ENCODE measurements around the gene PWWP2B.

Gene PWWP2B

GRCh38 chr10:132398566-132398991 lies 1.6 kb downstream of the PWWP2B start:
- TF ChIP-seq CREB1 (IDR thresholded peaks at IDR 0.05; ENCODE audit: low read depth), result no peak
- no peak for TF ChIP-seq RAD21 (IDR thresholded peaks at IDR 0.05; ENCODE audit: low read depth)

DNA sequence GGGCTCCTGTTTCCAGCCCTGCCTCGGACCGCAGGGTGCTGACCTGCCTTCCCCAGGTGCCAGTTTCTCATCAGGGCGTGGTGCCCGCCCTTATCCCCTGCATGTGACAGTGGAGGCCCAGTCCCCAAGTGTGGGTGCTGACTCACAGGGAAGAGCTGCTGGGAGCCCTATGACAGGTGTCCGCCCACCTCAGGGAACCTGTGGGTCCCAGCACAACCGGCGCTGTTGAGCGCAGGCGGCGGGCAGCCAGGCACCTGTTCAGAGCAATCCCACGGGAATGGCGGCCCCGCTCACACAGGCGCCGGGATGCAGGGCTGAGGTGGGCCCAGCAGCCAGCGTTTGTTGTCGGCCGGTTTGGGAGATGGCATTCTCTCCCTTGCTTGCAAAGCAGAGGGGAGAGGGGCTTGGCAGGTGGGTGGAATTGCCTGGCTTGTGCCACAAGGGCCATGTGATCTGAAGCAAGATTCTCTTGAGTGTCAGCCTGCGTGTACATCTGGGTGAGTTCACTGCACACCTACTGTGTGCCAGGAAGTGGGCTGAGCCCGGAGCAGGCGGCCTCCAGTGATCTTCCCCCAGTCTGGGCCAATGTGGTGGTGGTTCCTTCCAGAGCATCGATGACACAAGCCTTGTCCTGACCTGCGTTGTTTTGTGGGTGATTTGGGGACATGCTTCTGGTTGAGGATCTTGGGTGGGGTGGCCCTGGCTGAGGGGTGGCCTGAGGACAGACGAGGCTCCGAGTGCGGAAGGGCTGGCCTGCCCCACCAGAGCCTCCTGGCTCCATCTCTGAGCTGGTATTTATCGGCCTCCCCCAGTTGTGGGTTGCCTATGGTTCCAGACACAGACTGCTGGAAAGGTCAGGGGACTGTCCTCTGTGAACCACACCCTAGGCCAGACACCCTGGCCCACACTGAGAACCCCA lies 2.4 kb downstream of the PWWP2B start:
- TF ChIP-seq RAD21 (IDR thresholded peaks at IDR 0.05; ENCODE audit: low read depth) (no peak), YY1 (IDR thresholded peaks at IDR 0.05; ENCODE audit: low read depth) (no peak), FOXM1 (IDR thresholded peaks at IDR 0.05; ENCODE audit: borderline replicate concordance, low read depth) (no peak), REST (IDR thresholded peaks at IDR 0.05; ENCODE audit: low read depth) (no peak), EGR1 (IDR thresholded peaks at IDR 0.05) (no peak), TCF12 (IDR thresholded peaks at IDR 0.05; ENCODE audit: low read depth) (no peak), TAF1 (IDR thresholded peaks at IDR 0.05; ENCODE audit: low read depth) (no peak), CREB1 (IDR thresholded peaks at IDR 0.05; ENCODE audit: low read depth) (no peak), MAX (IDR thresholded peaks at IDR 0.05) (no peak), USF1 (IDR thresholded peaks at IDR 0.05) (no peak), EP300 (IDR thresholded peaks at IDR 0.05; ENCODE audit: borderline replicate concordance) (no peak), CEBPB (IDR thresholded peaks at IDR 0.05) (no peak)

DNA sequence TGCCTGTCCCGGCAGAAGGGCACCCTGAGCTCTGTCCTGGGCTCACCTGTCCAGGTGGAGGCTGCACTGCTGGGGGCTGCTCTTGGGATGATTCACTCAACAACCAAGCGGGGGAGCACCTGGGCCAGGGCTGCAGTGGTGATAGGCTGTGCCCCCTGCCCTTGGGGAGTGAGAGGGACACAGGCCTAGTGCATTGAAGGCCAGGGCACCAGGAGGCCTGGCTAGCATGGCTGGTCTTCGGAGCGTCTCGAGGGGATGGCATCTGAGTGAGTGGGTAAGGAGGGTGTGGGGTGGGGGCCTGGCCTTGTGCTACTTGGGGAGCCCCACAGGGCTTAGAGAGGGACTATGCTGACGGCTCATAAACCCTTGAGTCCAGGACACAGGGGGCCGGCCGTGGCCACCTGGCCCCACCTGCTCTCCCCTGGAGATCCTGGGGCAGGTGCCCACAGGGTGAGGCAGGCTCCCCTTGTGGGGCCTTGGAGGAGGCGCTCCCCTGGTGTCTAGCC lies 3.1 kb downstream of the PWWP2B start:
- TF ChIP-seq CREB1 (IDR thresholded peaks at IDR 0.05; ENCODE audit: low read depth) (no peak), RAD21 (IDR thresholded peaks at IDR 0.05; ENCODE audit: low read depth) (peak; percentile 27; the same call in 1 of the 2 replicates), MAX (IDR thresholded peaks at IDR 0.05) (no peak), USF1 (IDR thresholded peaks at IDR 0.05) (no peak)

DNA sequence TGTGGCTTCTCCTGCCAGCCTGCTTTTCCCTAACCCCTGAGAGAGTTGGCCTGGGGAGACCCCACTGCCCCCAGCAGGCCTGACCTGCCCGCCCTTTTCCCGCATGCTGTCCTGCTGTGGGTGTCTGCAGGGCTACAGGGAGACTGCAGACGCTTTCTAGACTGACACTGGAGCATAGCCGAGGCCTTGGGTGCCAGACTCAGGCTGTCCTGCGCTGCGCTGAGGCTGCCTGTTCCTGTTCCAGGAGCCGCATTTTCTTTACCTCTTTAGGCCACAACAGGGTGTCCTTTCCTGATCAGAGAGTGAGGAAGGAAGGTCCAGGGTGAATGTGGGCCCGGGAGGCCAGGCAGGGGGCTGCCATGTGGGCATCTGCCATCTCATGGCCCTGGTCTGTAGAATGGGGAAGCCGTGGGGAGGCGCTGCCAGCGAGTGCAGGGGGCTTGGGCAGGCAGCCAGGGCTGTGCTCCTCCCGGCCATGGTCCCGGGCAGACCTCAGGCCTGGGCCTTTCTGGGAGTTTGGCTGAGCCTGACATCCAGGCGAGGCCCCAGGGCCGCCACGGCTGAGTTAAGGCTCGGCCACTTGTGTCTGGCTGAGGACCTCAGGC lies 3.6 kb downstream of the PWWP2B start:
- TF ChIP-seq EP300 (IDR thresholded peaks at IDR 0.05; ENCODE audit: borderline replicate concordance), result no peak
- no peak for TF ChIP-seq TAF1 (IDR thresholded peaks at IDR 0.05; ENCODE audit: low read depth)
- TF ChIP-seq FOXM1 (IDR thresholded peaks at IDR 0.05; ENCODE audit: borderline replicate concordance, low read depth), result no peak
- no peak for TF ChIP-seq ZBTB7A (IDR thresholded peaks at IDR 0.05; ENCODE audit: low read depth)
- no peak for TF ChIP-seq MAX (IDR thresholded peaks at IDR 0.05)
- no peak for TF ChIP-seq NFIC (IDR thresholded peaks at IDR 0.05)
- no peak for TF ChIP-seq RAD21 (IDR thresholded peaks at IDR 0.05; ENCODE audit: low read depth)
- TF ChIP-seq CEBPB (IDR thresholded peaks at IDR 0.05), result no peak
- TF ChIP-seq TEAD4 (IDR thresholded peaks at IDR 0.05), result no peak

GRCh38 chr10:132401401-132402118 lies 4.6 kb downstream of the PWWP2B start:
- TF ChIP-seq TCF12 (IDR thresholded peaks at IDR 0.05; ENCODE audit: low read depth) (no peak), TAF1 (IDR thresholded peaks at IDR 0.05; ENCODE audit: low read depth) (no peak), CREB1 (IDR thresholded peaks at IDR 0.05; ENCODE audit: low read depth) (no peak), EGR1 (IDR thresholded peaks at IDR 0.05) (no peak), USF1 (IDR thresholded peaks at IDR 0.05) (no peak), CEBPB (IDR thresholded peaks at IDR 0.05) (no peak), TEAD4 (IDR thresholded peaks at IDR 0.05) (no peak), ZBTB7A (IDR thresholded peaks at IDR 0.05; ENCODE audit: low read depth) (no peak), YY1 (IDR thresholded peaks at IDR 0.05; ENCODE audit: low read depth) (no peak), FOXM1 (IDR thresholded peaks at IDR 0.05; ENCODE audit: borderline replicate concordance, low read depth) (no peak), NFIC (IDR thresholded peaks at IDR 0.05) (no peak), RAD21 (IDR thresholded peaks at IDR 0.05; ENCODE audit: low read depth) (no peak), MAX (IDR thresholded peaks at IDR 0.05) (no peak), EP300 (IDR thresholded peaks at IDR 0.05; ENCODE audit: borderline replicate concordance) (no peak), REST (IDR thresholded peaks at IDR 0.05; ENCODE audit: low read depth) (no peak)

All from Ishikawa (cell line).